Skin of body (tissue), 2 donors: Measurements from ENCODE around the gene ZBTB20. TPM values are rescaled to one million over a fixed set of nuclear protein-coding genes. Genes with fewer than 3 reads are reported as not detected.

Source experiments
- DNase-seq: peaks from one replicate; lab custom pipeline; 2025; lab: John Stamatoyannopoulos, UW
- total RNA-seq: library from RNA; depleted of rRNA; stranded (reverse); fragments of >200 nt; gene quantifications from one replicate; pipeline ENCODE4 v1.2.3, GENCODE V29; 2014

The ZBTB20 gene
- total RNA-seq, 1 donor from 2014 or later: 45.8 TPM

GRCh38 chr3:114770874-114771273, 376.2 kb downstream of the ZBTB20 start:
- no peak for DNase-seq

GRCh38 chr3:114764056-114764492, 383.0 kb downstream of the ZBTB20 start:
- DNase-seq: no peak

- no peak for DNase-seq
These were observed 384.9 kb downstream of the ZBTB20 start for GRCh38 chr3:114762144-114762543.

GRCh38 chr3:114760679-114761078, 386.4 kb downstream of the ZBTB20 start:
- no peak for DNase-seq

DNA sequence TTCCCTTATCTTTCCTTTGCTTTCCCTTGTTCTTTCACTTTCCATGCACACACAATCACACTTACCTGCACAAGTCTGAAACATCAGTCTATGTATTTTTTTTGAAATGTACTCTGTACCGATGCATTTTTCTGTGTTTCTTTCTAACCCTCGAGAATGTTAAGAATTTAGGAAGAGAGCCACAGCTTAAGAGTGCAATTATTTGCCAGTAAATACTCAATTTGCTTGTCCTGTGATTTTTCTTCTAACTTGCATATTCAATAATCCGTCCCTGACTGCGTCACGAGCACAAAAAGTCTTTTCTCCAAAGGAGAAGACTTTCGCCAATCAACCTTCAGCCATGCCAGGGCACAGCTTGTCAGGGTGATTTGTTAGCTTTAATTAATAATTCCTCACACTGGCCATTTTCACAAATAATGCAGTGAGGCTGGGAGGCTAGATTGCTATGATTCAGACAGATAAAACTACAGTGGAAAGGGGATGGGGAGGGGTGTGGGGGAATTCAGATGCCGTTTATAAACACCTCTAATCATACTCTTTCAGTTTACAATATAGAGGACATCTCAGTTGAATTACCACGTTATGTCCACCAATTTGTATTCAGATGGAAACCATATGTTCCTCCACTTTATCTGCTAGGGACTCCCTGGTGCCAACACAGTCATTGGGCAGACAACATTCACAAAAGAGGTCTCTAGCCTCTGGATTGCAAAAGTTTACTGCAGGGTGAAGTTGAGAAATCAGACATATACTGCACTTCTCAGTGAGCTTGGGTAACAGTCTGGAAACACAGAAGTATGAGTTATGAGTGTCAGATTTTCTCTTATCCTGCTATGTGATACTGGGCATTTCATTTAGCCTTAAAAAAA, 388.0 kb downstream of the ZBTB20 start:
- DNase-seq: peak; percentile 9

GRCh38 chr3:114756506-114757279, 390.4 kb downstream of the ZBTB20 start:
- DNase-seq: peak; percentile 13

DNA sequence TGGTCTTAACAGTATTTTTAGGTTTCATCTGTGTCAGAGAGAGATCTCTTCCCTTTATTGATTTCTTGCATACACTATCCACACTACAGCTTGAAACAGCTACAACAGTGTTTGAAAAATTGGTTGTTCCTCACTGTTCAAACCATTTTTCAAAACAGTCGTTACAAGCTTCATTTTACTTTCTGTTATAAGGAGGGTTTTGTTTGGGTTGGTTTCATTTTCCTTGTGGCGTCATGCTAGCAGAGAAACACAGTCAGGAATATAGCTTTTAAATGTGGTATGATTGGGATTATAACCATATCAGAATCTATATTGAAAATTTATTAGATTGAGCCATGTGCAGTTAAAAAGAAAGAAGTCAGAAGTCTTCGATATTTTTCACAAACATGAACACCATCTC, 400.6 kb downstream of the ZBTB20 start:
- DNase-seq: no peak

GRCh38 chr3:114745322-114746240, 401.5 kb downstream of the ZBTB20 start:
- peak; percentile 8 for DNase-seq

GRCh38 chr3:114743746-114744485, 403.2 kb downstream of the ZBTB20 start:
- no peak for DNase-seq

DNA sequence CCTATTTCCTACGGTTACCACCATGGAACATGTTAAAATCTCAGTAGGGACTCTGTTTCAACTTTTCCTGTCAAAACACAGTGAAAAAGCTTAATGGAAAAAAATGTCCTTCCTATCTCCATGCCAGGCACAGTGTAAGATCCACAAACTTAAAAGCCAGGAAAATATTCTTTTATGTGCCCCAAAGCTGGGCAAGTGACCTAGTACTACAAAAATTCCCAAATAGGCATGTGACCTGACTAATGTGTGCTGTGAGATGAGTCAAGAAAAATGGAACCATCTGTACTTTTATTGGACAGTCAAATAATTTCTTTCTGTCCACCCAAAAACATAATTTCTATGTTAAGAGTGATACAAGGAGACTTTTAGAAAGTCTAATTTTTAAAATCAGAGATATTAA, 406.0 kb downstream of the ZBTB20 start:
- no peak for DNase-seq

DNA sequence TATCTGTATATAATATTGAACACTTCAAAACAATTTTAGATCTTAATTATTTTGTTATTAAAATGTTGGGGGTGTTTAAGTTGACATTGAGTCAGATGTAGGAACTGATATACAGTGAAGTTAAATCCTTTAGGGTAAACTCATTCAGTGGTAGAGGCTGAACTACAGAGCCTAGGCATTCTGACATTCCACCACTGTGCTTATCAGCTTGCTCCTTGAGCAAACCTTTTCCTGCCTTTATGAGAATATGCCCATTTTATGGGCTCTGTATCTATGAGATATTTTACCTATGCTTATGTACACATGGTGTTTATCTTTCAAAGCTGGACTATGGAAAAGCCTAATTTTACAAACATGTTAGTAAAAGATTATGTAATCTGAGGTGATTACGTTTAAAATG, 407.5 kb downstream of the ZBTB20 start:
- no peak for DNase-seq

- DNase-seq: no peak
These were observed 414.7 kb downstream of the ZBTB20 start for GRCh38 chr3:114732353-114732752.

DNA sequence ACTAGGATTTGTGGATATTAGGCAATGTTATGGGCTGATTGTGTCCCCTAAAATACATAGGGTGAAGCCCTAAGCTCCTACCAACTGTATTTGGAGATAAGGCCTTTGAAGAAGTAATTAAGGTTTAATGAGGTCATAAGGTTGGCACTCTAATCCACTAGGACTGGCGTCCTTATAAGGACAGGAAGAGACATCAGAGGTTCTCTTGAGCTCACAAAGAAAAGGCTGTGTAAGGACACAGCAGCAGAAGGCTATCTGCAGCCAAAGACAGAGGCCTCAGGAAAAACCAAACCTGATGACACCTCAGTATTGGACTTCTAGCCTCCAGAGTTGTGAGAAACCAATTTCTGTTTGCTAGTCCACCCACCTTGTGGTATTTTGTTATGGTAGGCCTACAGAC, 416.7 kb downstream of the ZBTB20 start:
- no peak for DNase-seq

DNA sequence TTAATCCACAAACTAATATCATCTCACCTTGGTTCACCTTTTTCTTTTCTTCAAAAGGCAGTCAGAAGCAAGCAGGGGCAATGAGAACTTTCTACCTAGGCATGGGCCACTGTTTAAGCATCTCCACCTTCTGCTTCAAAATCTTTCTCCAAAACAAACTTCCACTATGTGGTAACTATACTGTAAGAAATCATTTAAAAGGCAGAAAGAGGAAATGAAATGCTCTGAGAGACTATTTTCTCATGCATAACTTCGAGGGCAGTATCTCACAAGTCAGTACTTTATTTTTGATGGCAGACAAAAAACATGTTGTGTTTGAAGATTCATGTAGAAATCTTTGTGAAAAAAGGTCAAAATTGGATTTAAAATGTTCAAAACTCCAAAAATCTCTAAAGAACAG, 419.7 kb downstream of the ZBTB20 start:
- DNase-seq: no peak

- no peak for DNase-seq
These were observed 421.1 kb downstream of the ZBTB20 start for GRCh38 chr3:114725966-114726365.

DNA sequence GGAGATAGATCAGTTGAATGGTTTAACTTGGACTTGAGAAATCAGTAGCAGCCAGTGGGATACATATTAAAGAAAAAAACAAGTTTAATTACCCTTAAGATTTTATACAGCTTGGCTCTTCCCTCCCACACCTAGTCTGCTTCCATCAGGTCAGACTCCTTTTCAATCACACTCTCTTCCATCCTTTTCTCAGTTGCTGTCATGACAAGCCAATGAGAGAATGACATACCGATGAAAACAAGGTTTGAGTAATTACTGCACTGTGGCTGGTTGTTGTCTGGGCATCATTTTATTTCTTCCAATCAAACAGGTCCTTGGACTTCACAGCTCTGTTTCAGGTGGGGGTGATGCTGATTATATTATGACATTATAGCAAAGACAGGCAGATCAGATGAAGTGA, 424.6 kb downstream of the ZBTB20 start:
- DNase-seq: no peak

GRCh38 chr3:114721864-114722263, 425.2 kb downstream of the ZBTB20 start:
- no peak for DNase-seq

DNA sequence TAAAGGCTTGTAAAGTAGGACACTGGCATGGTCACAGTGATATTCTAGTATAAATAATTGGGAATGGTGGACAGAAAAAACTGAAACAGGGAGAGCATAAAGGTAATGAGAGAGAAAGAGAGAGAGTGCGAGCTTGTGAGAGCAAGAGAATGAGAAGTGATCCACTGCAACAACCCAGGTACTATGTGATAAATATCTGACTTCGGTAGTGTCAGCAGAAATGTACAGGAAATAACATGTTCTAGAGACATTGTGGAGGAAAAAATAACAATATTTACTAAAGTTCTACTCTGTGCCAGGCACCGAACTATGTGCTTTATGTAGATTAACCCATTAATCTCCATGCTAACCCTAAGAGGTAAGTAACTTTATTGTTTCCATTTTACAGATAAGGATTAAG, 425.9 kb downstream of the ZBTB20 start:
- no peak for DNase-seq

- no peak for DNase-seq
These were observed 428.2 kb downstream of the ZBTB20 start for GRCh38 chr3:114718898-114719210.

DNA sequence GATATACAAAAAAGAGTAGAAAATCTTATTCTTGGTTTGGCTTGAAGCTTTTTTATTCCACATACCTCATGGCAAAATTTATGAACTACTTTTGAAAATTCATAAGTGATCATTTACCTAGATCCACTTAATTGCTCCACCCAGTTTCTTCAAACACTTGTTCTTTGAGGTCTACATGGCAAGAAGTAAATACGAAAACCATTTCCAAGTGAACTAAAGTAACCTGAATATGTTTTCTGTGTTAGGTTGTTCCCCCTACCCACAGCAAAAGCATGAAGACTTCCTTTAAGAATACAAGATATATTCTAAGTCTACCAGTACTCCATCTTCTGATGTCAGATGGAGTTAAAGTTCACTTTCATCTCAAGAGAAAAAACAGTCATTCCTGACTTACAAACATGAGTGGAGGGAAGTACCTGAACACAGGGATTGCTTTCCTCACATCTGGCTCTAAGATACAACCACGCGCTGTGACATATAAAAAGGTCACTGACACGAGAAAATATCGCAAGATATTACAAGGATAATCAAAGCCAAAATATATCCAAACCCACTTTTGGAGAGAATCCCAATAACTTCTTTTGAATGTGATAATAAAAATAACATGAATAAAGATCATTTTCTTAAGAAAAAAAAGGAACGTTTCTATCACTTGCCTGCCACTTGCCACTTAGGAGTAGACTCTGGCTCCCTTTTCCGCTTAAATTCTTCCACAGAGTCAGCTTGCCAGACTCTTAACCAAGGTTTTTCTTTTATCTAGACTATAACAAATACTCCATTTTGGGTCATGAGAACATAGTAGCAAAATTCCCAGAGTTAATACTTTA, 428.8 kb downstream of the ZBTB20 start:
- no peak for DNase-seq
